Right ventricle myocardium inferior (tissue), 1 donor: ENCODE measurements around the gene SET. TPM values are rescaled to one million over a fixed set of nuclear protein-coding genes. Genes with fewer than 3 reads are reported as not detected.

Experiments
- total RNA-seq: library from RNA; stranded (reverse); fragmentation: NEBNext Ultra II Directional; extraction: Animal tissue kit (Norgen Biotek cat#: 25700); gene quantifications from one replicate; pipeline ENCODE4 v1.2.1, GENCODE V29; 2021
- donor health status: DM: no; HTN: yes; CAD: no; lungs with severe emphysema.

The SET gene
- total RNA-seq, 1 donor from 2014 or later, result 175 TPM

Other genes with a start within 250 kb of the SET start
- gene ODF2, start 233.2 kb upstream of the SET start, total RNA-seq, result 10.8 TPM
- gene GLE1, start 184.5 kb upstream of the SET start, total RNA-seq, result 19.5 TPM
- gene SPTAN1, start 136.6 kb upstream of the SET start, total RNA-seq, result 247 TPM
- 40.1 TPM for gene DYNC2I2, start 32.4 kb upstream of the SET start, total RNA-seq
- gene PKN3, start 13.3 kb downstream of the SET start, total RNA-seq, result 8.5 TPM
- 6.4 TPM for gene ZDHHC12, start 34.9 kb downstream of the SET start, total RNA-seq
- gene ZER1, start 82.7 kb downstream of the SET start, total RNA-seq, result 51.5 TPM
- gene TBC1D13, start 98.0 kb downstream of the SET start, total RNA-seq, result 16.6 TPM
- gene ENDOG, start 129.3 kb downstream of the SET start, total RNA-seq, result 84.4 TPM
- 17.4 TPM for gene SPOUT1, start 140.6 kb downstream of the SET start, total RNA-seq
- 11.9 TPM for gene KYAT1, start 192.7 kb downstream of the SET start, total RNA-seq
- gene LRRC8A, start 192.9 kb downstream of the SET start, total RNA-seq, result 23.9 TPM
- gene PHYHD1, start 231.8 kb downstream of the SET start, total RNA-seq, result 30.2 TPM